Effector memory CD4-positive, alpha-beta T cell (primary cell): ENCODE data around the gene KCNN1.

Source experiments
- DNase-seq, 3 donors: peaks; one replicate each; pipeline ENCODE4 v3.0.0-alpha.2; 2020
- H3K27ac ChIP-seq: 2 replicates; pipeline ENCODE4 v1.7.0; 2013; ENCODE audit warnings: mild to moderate bottlenecking, low read length, moderate library complexity; ENCODE audit not compliant: insufficient read depth, poor library complexity, severe bottlenecking
- H3K27me3 ChIP-seq: replicated peaks from 2 replicates; pipeline ENCODE4 v1.7.0; 2013; ENCODE audit warnings: mild to moderate bottlenecking, low read length; ENCODE audit not compliant: insufficient read depth, control insufficient read depth, poor library complexity, severe bottlenecking
- H3K36me3 ChIP-seq: 2 replicates; pipeline ENCODE4 v1.7.0; 2013; ENCODE audit warnings: mild to moderate bottlenecking, low read length, moderate library complexity; ENCODE audit not compliant: control insufficient read depth, insufficient read depth
- H3K4me1 ChIP-seq: 2 replicates; pipeline ENCODE4 v1.7.0; 2013; ENCODE audit warnings: low read length, mild to moderate bottlenecking; ENCODE audit not compliant: control insufficient read depth, insufficient read depth, poor library complexity, severe bottlenecking
- H3K4me3 ChIP-seq: 2 replicates; pipeline ENCODE4 v1.7.0; 2013; ENCODE audit warnings: low read length, low read depth, mild to moderate bottlenecking; ENCODE audit not compliant: insufficient read depth, poor library complexity, severe bottlenecking
- H3K9me3 ChIP-seq: 2 replicates; pipeline ENCODE4 v1.7.0; 2013; ENCODE audit warnings: mild to moderate bottlenecking, low read length, moderate library complexity; ENCODE audit not compliant: control insufficient read depth

KCNN1 gene

DNA sequence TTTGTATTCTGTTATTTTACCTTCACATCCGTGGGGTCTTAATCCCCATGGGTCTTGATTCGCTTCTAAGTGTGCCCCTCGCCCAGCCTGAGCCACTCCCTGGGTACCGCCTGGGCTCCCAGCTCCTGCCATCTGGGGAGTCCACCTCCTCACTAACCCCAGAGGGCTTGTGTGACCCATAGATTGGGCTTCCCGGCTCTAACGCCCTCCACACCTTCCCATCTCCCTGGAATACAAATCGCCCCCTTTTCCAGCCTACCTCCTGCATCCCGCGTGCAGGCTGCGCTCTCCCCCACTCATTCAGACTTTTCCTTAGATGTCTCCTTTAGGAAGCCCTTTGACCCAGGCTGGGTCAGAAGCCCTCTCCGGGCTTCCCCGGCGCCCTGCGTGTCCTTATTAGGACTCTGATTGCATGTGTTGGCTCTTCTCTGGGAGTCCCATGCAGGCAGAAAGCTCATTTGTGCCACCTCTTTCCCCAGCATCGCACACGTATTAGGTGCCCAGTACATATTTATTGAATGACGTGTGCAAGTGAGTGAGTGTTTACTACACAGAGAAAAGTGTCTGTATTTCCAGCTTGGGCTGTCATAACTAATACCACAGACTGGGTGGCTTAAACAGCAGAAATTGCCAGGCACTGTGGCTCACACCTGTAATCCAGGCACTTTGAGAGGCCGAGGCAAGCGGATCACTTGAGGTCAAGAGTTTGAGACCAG, 33.3 kb upstream of the KCNN1 start:
- Histone ChIP-seq H3K27ac (peak overlapping the region; percentile 91), H3K36me3 (no peaks in the 10 kb centered on the region), H3K27me3 (no peaks in the 10 kb centered on the region), H3K4me3 (peak overlapping the region; percentile 76), H3K9me3 (no peaks in the 10 kb centered on the region), H3K4me1 (peaks cover 16% of the 10 kb centered on the region)
- DNase-seq: no peak

DNA sequence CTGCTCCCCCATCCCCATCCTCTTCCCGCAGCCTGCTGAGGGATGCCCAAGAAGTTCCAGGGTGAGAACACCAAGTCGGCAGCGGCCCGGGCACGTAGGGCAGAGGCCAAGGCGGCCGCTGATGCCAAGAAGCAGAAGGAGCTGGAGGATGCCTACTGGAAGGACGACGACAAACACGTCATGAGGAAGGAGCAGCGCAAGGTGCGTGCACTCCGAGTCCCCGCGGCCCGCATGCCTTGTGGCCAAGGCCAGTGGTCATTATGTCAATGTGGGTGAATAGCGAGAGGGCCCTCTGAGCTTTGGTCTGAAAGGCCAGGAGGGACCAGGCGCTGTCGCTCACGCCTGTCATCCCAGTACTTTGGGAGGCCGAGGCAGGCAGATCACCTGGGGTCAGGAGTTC, 30.5 kb upstream of the KCNN1 start:
- H3K36me3 ChIP-seq: no peaks in the 10 kb centered on the region
- no peak overlapping the region for H3K4me3 ChIP-seq
- no peaks in the 10 kb centered on the region for H3K27me3 ChIP-seq
- DNase-seq: no peak
- H3K9me3 ChIP-seq: no peaks in the 10 kb centered on the region
- no peak overlapping the region for H3K27ac ChIP-seq
- H3K4me1 ChIP-seq: peaks cover 16% of the 10 kb centered on the region

DNA sequence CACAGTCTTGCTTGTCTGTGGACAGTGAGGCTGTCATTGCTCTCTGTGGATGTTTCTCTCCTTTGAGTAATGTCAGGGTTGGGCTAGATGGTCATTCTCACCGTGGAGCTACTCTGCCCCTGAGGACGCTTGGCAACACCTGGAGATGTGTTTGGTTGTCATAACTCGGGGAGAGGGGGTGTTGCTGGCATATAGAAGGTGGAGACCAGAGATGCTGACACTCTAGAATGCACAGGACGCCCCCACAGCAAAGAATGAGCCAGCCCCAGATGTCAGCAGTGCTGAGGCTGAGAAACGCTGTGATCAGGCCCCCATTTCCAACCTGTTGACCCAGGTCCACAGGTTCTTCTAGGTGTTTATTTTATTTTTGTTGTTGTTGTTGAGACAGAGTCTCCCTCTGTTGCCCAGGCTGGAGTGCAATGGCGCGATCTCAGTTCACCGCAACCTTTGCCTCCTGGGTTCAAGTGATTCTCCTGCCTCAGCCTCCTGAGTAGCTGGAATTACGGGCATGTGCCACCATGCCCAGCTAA, 29.5 kb upstream of the KCNN1 start:
- Histone ChIP-seq H3K4me1 (peaks cover 8% of the 10 kb centered on the region), H3K4me3 (no peak overlapping the region), H3K9me3 (no peaks in the 10 kb centered on the region), H3K27ac (no peak overlapping the region), H3K36me3 (peaks cover 1% of the 10 kb centered on the region), H3K27me3 (no peaks in the 10 kb centered on the region)
- no peak for DNase-seq

DNA sequence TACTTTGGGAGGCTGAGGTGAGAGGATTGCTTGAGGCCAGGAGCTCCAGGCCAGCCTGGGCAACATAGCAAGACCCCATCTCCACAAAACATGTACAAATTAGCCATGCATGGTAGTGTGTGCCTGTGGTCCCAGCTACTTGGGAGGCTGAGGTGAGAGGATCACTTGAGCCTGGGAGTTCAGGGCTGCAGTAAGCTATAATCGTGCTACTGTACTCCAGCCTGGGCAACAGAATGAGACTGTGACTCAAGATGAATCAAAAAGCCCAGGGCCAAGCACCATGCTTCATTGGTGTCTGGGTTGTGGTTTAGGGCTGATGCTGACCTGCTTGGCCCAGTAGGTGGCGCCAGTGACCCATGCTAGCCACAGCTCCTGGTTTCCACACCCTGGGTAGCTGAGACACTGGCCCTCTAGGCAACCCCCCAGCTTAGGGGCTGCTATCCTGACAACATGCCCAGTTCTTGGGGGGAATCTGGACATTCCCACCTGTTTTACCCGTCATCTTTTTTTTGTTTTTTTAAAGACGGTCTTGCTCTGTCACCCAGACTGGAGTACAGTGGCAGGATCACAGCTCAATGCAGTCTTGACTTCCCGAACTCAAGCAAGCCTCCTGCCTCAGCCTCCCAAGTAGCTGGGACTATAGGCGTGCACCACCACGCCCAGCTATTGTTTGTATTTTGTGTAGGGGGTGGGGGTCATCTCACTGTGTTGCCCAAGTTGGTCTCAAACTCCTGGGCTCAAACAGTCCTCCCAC, 28.6 kb upstream of the KCNN1 start:
- H3K36me3 ChIP-seq: peaks cover 5% of the 10 kb centered on the region
- peaks cover 6% of the 10 kb centered on the region for H3K4me1 ChIP-seq
- H3K4me3 ChIP-seq: no peak overlapping the region
- H3K9me3 ChIP-seq: no peaks in the 10 kb centered on the region
- peak; percentile 65 to 75 (median 73) for DNase-seq
- no peak overlapping the region for H3K27ac ChIP-seq
- H3K27me3 ChIP-seq: no peaks in the 10 kb centered on the region

DNA sequence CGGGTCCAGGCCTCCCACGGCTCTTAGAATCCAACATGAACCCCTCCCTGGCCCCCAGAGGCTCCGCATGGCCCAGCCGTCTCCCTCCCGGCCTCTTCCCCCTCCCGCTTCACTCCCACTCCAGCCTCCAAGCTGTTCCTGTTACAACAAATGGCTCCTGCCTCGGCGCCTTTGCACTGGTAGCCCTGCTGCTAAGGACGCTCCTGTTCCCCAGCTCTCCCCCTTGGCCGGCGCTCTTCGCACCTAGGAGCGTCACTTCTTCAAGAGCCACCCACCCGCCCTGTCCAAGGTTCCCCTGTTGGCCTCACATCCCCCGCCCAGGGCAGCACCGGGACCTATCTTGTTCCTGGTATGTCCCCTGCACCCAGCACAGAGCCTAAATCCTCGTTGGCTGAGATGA, 24.7 kb upstream of the KCNN1 start:
- Histone ChIP-seq H3K27ac (no peak overlapping the region), H3K36me3 (peaks cover 11% of the 10 kb centered on the region), H3K4me1 (peaks cover 3% of the 10 kb centered on the region), H3K27me3 (no peaks in the 10 kb centered on the region), H3K4me3 (no peak overlapping the region), H3K9me3 (no peaks in the 10 kb centered on the region)
- DNase-seq: no peak

DNA sequence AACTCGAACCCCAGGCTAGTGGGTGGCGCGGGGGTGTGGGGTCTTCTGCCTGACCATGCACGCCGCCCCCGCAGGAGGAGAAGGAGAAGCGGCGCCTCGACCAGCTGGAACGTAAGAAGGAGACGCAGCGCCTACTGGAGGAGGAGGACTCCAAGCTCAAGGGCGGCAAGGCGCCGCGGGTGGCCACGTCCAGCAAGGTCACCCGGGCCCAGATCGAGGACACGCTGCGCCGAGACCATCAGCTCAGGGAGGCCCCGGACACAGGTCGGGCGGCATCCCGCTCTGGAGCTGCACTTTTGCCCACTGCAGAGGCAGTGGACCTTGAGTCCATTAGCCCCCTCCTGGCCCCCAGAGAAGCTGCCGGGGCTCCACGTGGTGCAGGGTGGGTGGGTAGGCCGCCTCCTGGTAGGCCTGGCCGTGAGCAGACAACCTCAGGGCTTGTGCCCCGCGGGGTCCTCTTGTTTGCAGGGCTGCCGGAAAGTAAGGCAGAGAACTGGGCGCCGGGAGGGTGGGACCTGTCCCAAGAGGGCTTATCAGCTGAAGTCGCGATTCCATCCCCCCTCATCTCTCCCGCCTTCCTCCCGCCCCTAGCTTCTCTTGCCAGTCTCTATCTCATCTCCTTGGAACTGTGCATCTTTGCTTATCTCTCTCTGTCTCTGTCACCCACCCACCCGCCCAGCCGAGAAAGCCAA, 24.2 kb upstream of the KCNN1 start:
- no peaks in the 10 kb centered on the region for H3K27me3 ChIP-seq
- H3K4me3 ChIP-seq: no peak overlapping the region
- no peaks in the 10 kb centered on the region for H3K9me3 ChIP-seq
- H3K36me3 ChIP-seq: peaks cover 11% of the 10 kb centered on the region
- H3K27ac ChIP-seq: no peak overlapping the region
- DNase-seq: no peak
- H3K4me1 ChIP-seq: peaks cover 7% of the 10 kb centered on the region

DNA sequence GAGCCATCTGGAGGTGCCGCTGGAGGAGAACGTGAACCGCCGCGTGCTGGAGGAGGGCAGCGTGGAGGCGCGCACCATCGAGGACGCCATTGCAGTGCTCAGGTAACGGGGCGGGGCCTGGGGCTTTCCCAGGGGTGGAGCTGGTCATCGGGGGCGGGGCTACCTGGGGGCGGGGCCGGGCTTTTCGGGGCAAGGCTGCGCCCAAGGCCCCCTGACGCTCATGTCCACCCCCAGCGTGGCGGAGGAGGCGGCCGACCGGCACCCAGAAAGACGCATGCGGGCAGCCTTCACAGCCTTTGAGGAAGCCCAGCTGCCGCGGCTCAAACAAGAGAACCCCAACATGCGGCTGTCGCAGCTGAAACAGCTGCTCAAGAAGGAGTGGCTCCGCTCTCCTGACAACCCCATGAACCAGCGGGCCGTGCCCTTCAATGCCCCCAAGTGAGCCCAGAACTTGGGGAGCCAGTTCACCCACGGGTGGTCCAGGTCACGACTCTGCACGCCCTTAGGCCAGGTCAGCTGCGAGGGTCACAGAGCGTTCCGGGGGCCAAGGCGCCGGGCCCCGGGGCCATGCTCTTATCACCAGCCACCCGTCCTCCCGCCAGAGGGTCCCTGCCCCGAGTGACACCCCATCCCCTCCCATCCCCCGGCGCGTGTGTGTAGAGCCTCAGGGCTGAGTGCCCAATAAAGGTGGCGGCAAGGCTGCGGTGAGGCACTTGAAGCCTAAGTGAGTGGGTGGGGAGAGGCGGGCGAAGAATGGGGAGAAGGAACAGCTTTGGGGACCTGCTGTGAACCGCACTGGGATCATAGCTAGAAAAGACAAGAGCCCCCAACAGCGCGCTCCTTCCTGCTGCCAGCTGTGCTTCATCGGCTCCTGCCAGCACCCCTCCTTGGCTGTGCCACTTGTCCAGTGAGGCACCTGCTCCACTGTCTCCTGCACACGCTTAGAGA, 23.4 kb upstream of the KCNN1 start:
- H3K27ac ChIP-seq: no peak overlapping the region
- no peaks in the 10 kb centered on the region for H3K9me3 ChIP-seq
- peaks cover 11% of the 10 kb centered on the region for H3K36me3 ChIP-seq
- H3K4me3 ChIP-seq: no peak overlapping the region
- H3K27me3 ChIP-seq: peaks cover under 1% of the 10 kb centered on the region
- peaks cover 9% of the 10 kb centered on the region for H3K4me1 ChIP-seq
- no peak for DNase-seq

DNA sequence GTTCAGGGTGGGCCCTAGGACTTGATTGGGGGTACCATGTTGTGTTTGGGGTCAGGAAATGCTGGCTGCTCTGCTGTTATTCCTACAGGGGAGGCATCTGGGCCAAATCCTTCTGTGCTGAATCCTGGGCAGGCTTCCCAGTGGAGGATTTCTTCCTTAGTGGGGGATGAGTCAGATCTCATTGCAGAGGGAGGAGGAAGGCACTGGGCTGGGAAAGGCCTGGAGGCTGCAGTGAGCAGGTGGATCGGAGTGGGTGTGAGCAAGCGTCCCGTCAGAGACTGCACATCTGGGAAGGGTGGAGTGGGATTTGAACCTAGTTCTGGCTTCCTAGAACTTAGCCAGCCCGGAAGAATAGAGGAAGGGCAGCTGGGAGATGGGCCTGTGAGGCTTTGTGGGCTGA, 22.6 kb upstream of the KCNN1 start:
- Histone ChIP-seq H3K4me3 (no peak overlapping the region), H3K36me3 (peaks cover 11% of the 10 kb centered on the region), H3K27ac (no peak overlapping the region), H3K4me1 (peaks cover 16% of the 10 kb centered on the region), H3K9me3 (no peaks in the 10 kb centered on the region), H3K27me3 (peaks cover 8% of the 10 kb centered on the region)
- DNase-seq: no peak

DNA sequence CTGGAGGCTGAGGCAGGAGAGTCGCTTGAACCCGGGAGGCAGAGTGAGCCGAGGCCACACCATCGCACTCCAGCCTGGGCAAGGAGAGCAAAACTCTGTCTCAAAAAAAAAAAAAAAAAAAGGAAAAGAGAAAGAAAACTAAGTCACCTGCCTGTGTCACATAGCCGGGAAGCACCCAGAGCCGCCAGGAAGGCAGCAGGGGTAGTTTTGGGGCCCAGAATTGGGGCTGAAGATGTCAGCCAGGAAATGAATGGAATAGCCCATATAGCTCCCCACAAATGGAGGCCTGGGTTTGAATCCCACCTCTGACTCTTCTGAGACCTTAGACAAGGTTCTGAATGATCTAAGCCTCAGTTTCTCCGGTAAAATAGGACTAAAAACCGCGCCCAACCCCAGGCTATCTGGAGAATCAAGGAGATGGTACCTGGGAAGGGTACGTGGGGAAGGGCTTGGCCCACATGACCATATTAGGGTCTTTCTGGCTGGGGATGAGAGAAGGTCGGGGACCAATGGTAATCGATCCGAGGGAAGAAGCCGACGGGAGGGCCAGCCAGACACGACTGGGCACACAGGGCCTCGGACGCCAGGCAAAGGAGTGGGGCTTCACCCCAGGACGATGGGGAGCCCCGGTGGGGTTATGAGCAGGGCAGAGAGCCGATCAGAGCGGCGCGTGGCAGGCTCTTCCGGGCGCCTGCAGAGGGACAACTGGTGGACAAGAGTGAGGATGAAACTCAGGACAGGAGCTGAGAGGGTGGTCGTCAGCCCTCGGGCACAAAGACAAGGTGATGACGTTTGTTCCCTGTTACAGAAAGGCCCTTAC, 19.7 kb upstream of the KCNN1 start:
- H3K27me3 ChIP-seq: peaks cover 37% of the 10 kb centered on the region
- peak overlapping the region; percentile 97 for H3K27ac ChIP-seq
- H3K4me1 ChIP-seq: peaks cover 45% of the 10 kb centered on the region
- peaks cover 11% of the 10 kb centered on the region for H3K36me3 ChIP-seq
- no peaks in the 10 kb centered on the region for H3K9me3 ChIP-seq
- H3K4me3 ChIP-seq: peak overlapping the region; percentile 47
- peak in 2 of 3 donors; percentile 22 to 41 for DNase-seq
